Stimulated activated CD8-positive, alpha-beta memory T cell treated with anti-CD3 and anti-CD28 coated beads, Interleukin-12 subunit alpha, Interleukin-12 subunit beta, amount 100 ng/mL, for 24 hours (primary cell): Measurements from ENCODE around the gene MPHOSPH10.
A peak's percentile ranks its signal among the peaks of the same experiment; 100 is the strongest.
"Not testable (repeated sequence)": the region's sequence is repeated elsewhere in the genome, so short reads cannot be mapped to it uniquely, and the experiment has no call there.

Experiments
- DNase-seq: peaks from one replicate; pipeline ENCODE4 v3.0.0-alpha.2; 2020; ENCODE audit errors: extremely low read depth

MPHOSPH10 gene

GRCh38 chr2:71130152-71130904, at the start of gene MPHOSPH10, which contains the start of gene MCEE:
Gene MPHOSPH10 (plus strand): TSS chr2:71130634. CDS start chr2:71130666, 32 bp downstream.
Gene MCEE (minus strand): TSS chr2:71130229. CDS start chr2:71130219, 10 bp downstream.
- DNase-seq: peak; percentile 72

GRCh38 chr2:71082402-71083252, 47.8 kb upstream of the MPHOSPH10 start:
- peak; percentile 27 for DNase-seq

GRCh38 chr2:71083297-71083696, 47.1 kb upstream of the MPHOSPH10 start:
- not testable (repeated sequence) for DNase-seq

- DNase-seq: not testable (repeated sequence)
These were observed 46.6 kb upstream of the MPHOSPH10 start for GRCh38 chr2:71083752-71084312.

GRCh38 chr2:71085325-71086003, 45.0 kb upstream of the MPHOSPH10 start:
- not testable (repeated sequence) for DNase-seq

GRCh38 chr2:71089475-71089874, 41.0 kb upstream of the MPHOSPH10 start:
- DNase-seq: not testable (repeated sequence)

- DNase-seq: not testable (repeated sequence)
These were observed 38.6 kb upstream of the MPHOSPH10 start for GRCh38 chr2:71091808-71092207.

- DNase-seq: not testable (repeated sequence)
These were observed 37.8 kb upstream of the MPHOSPH10 start for GRCh38 chr2:71092491-71093260.

GRCh38 chr2:71100195-71100964, 30.1 kb upstream of the MPHOSPH10 start:
- no peak for DNase-seq

- DNase-seq: no peak
These were observed 28.8 kb upstream of the MPHOSPH10 start for GRCh38 chr2:71101656-71102055.

- no peak for DNase-seq
These were observed 27.3 kb upstream of the MPHOSPH10 start for GRCh38 chr2:71102981-71103681.

- DNase-seq: no peak
These were observed 26.6 kb upstream of the MPHOSPH10 start for GRCh38 chr2:71103809-71104208.

- not testable (repeated sequence) for DNase-seq
These were observed 24.0 kb upstream of the MPHOSPH10 start for GRCh38 chr2:71106463-71106862.

GRCh38 chr2:71108091-71108490, 22.3 kb upstream of the MPHOSPH10 start:
- DNase-seq: no peak

- no peak for DNase-seq
These were observed 16.6 kb upstream of the MPHOSPH10 start for GRCh38 chr2:71113843-71114242.

GRCh38 chr2:71117063-71117462, 13.4 kb upstream of the MPHOSPH10 start:
- no peak for DNase-seq

GRCh38 chr2:71120195-71120594, 10.2 kb upstream of the MPHOSPH10 start:
- DNase-seq: no peak

- DNase-seq: no peak
These were observed 9.0 kb upstream of the MPHOSPH10 start for GRCh38 chr2:71121479-71121878.
